Endothelial cell of umbilical vein (primary cell): ENCODE measurements around the gene COL20A1.

ENCODE experiments used
- EZH2 ChIP-seq: IDR thresholded peaks from 2 replicates; pipeline ENCODE4 v1.6.1; 2012; ENCODE audit warnings: borderline replicate concordance, low read depth, mild to moderate bottlenecking, moderate library complexity, low read length, inconsistent platforms; ENCODE audit not compliant: severe bottlenecking
- JUN ChIP-seq: IDR thresholded peaks from 2 replicates; pipeline ENCODE4 v1.6.1; 2011; ENCODE audit warnings: borderline replicate concordance, low read depth; ENCODE audit not compliant: insufficient read length, insufficient read depth
- POLR2A ChIP-seq: IDR thresholded peaks from 2 replicates; pipeline ENCODE4 v1.6.1; 2012; ENCODE audit warnings: low read depth, mild to moderate bottlenecking, control low read depth, low read length
- POLR2AphosphoS5 ChIP-seq: IDR thresholded peaks from 2 replicates; pipeline ENCODE4 v1.6.1; 2012; ENCODE audit warnings: low read depth, mild to moderate bottlenecking, control low read depth, low read length, moderate library complexity; ENCODE audit not compliant: insufficient read depth
- TF ChIP-seq, protein P1 (sequence below), 2 donors: IDR thresholded peaks; 1 replicate in 1 of 2; 2 replicates in 1 of 2; pipeline ENCODE4 v1.5.1; 2011; ENCODE audit warnings: low read length in 2 of 2, mild to moderate bottlenecking in 2 of 2, moderate library complexity in 2 of 2, control low read depth in 1 of 2, inconsistent platforms in 1 of 2, low read depth in 1 of 2; ENCODE audit not compliant: insufficient read depth in 1 of 2; ENCODE audit errors: extremely low read depth in 1 of 2

DNA sequence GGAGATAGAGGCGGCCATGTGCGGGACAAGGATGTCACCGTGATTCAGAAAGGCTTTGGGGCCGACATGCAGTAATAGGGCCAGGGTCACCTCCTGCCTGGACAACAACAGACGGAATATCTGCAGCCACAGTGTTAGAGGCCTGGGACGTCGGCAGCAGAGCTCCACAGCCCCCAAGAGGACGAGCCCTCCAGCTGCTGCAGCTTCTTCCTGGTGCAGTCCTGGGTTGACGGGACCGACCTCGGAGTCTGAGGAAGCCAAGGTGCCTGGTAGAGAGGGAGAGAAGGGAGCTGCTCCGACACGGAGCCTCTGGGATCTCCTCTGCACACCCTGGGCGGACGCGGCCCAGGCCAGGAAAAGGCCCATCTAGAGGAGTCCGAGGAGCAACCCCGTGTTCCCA lies 91.3 kb downstream of the COL20A1 start:
- TF ChIP-seq JUN (no peak), EZH2 (no peak), POLR2AphosphoS5 (no peak), POLR2A (no peak)
- TF ChIP-seq, protein P1, sequence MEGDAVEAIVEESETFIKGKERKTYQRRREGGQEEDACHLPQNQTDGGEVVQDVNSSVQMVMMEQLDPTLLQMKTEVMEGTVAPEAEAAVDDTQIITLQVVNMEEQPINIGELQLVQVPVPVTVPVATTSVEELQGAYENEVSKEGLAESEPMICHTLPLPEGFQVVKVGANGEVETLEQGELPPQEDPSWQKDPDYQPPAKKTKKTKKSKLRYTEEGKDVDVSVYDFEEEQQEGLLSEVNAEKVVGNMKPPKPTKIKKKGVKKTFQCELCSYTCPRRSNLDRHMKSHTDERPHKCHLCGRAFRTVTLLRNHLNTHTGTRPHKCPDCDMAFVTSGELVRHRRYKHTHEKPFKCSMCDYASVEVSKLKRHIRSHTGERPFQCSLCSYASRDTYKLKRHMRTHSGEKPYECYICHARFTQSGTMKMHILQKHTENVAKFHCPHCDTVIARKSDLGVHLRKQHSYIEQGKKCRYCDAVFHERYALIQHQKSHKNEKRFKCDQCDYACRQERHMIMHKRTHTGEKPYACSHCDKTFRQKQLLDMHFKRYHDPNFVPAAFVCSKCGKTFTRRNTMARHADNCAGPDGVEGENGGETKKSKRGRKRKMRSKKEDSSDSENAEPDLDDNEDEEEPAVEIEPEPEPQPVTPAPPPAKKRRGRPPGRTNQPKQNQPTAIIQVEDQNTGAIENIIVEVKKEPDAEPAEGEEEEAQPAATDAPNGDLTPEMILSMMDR (IDR thresholded peaks at IDR 0.05; ENCODE audit: extremely low read depth in 1 of 2, insufficient read depth in 1 of 2, low read depth in 1 of 2, low read length in 2 of 2) = no peak
